Measurements from ENCODE around the gene FOXN3. TPM values are rescaled to one million over a fixed set of nuclear protein-coding genes. Genes with fewer than 3 reads are reported as not detected.

FOXN3 gene
- polyA plus RNA-seq, 1 of the 3 experiments (the other 2 are of a cell fraction), result 9.8 TPM

DNA sequence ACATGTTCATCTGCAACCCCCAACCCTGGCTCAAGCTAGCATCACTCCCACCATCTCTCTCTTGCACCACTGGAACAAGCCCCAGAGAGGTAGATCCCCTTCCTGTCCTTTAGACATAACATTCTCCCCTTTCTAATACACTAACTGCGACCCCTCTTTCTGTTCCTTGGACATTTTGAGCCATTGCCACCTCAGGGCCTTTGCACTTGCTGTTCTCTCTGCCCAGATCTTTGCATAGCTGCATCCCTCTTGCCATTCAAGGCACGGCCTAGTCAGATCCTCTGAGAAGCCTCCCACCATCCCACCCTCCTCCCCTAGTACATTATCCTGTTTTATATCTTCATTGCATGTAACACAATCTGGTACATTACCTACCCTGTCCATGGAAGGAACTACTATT lies 16.5 kb downstream of the FOXN3 start:
- TF ChIP-seq RAD21 (IDR thresholded peaks at IDR 0.05; ENCODE audit: low read length), result no peak
- TF ChIP-seq NFIC (IDR thresholded peaks at IDR 0.05; ENCODE audit: borderline replicate concordance), result no peak
- TF ChIP-seq NRF1 (IDR thresholded peaks at IDR 0.05; ENCODE audit: low read depth, low read length), result no peak
- TF ChIP-seq TEAD4 (IDR thresholded peaks at IDR 0.05; ENCODE audit: borderline replicate concordance, insufficient read depth), result no peak
- TF ChIP-seq, protein P1, sequence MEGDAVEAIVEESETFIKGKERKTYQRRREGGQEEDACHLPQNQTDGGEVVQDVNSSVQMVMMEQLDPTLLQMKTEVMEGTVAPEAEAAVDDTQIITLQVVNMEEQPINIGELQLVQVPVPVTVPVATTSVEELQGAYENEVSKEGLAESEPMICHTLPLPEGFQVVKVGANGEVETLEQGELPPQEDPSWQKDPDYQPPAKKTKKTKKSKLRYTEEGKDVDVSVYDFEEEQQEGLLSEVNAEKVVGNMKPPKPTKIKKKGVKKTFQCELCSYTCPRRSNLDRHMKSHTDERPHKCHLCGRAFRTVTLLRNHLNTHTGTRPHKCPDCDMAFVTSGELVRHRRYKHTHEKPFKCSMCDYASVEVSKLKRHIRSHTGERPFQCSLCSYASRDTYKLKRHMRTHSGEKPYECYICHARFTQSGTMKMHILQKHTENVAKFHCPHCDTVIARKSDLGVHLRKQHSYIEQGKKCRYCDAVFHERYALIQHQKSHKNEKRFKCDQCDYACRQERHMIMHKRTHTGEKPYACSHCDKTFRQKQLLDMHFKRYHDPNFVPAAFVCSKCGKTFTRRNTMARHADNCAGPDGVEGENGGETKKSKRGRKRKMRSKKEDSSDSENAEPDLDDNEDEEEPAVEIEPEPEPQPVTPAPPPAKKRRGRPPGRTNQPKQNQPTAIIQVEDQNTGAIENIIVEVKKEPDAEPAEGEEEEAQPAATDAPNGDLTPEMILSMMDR (IDR thresholded peaks at IDR 0.05), result no peak
- no peak for TF ChIP-seq FOXJ3 (CRISPR knock-in tag; IDR thresholded peaks at IDR 0.05)
- Histone ChIP-seq H3K27ac (ENCODE audit: low read depth in 2 of 2, low read length in 1 of 2) (peak overlapping the region in 1 of 2 experiments; percentile 77; a peak in 1 of 4 replicates), H3K9me3 (no peaks in the 10 kb centered on the region), H3K79me2 (ENCODE audit: insufficient read depth) (peaks cover 23% of the 10 kb centered on the region; the same call in 1 of the 2 replicates), H3K9ac (peak overlapping the region; percentile 43; the same call in 1 of the 2 replicates), H3K4me3 (ENCODE audit: low read depth in 2 of 2, low read length in 1 of 2) (no peak overlapping the region), H3F3A (replicated peaks; ENCODE audit: insufficient read depth) (no peaks in the 10 kb centered on the region), H4K20me1 (ENCODE audit: insufficient read depth) (0 out of 2 replicates have a peak, but pooled peaks cover 5% of the 10 kb centered on the region), H3K4me2 (no peak overlapping the region), H3K4me1 (ENCODE audit: control insufficient read depth in 1 of 2, insufficient read depth in 2 of 2, low read depth in 1 of 2, low read length in 1 of 2) (peaks cover 5 to 17% of the 10 kb centered on the region in 2 experiments; a peak in 3 of 4 replicates), H3K27me3 (ENCODE audit: insufficient read depth) (no peaks in the 10 kb centered on the region), H3K9me2 (no peaks in the 10 kb centered on the region), H3K36me3 (replicated peaks in 1 of 2; ENCODE audit: control insufficient read depth in 1 of 2, insufficient read depth in 2 of 2, low read length in 1 of 2) (no peaks in the 10 kb centered on the region), H2AFZ (ENCODE audit: low read depth) (no peak overlapping the region)
- DNase-seq, result no peak
- WGBS (ENCODE audit: low lambda C conversion rate), result 93% methylated on average over 2 of the region's 2 CpGs
- ChIA-PET CTCF (no interaction called here), POLR2A (no interaction called here)

DNA sequence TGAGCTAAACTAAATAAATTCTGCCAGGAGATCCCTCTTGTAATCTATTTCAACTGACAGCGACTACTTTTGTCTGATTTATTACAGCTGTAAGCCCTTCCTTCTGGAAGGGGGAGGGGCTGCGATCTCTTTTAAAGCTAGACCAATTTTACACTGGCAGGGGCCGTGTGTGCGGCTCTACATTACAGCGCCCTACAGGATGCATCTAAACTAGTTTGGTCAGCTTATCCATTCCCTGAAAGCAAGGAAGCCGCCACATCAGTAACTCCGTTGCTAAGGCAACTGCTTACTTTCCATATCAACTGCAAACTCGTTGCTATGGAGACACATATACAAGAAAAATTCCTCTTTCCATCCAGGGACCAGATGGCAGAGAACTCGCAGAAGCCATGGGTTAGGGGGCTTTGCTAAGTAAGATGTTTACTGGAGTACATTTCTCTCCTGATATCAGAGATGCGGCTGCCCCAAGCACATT lies 17.4 kb downstream of the FOXN3 start:
- H3K9ac ChIP-seq, result peak overlapping the region; percentile 43
- H3K4me1 ChIP-seq (ENCODE audit: control insufficient read depth in 1 of 2, insufficient read depth in 2 of 2, low read depth in 1 of 2, low read length in 1 of 2), result peaks cover 5 to 17% of the 10 kb centered on the region in 2 experiments; a peak in 3 of 4 replicates
- ChIA-PET CTCF (no interaction called here), POLR2A (no interaction called here)
- H3K9me2 ChIP-seq, result no peaks in the 10 kb centered on the region
- H4K20me1 ChIP-seq (ENCODE audit: insufficient read depth), result 0 out of 2 replicates have a peak, but pooled peaks cover 5% of the 10 kb centered on the region
- H3F3A ChIP-seq (replicated peaks; ENCODE audit: insufficient read depth), result no peaks in the 10 kb centered on the region
- peak overlapping the region; percentile 50 to 77 for H3K27ac ChIP-seq (ENCODE audit: low read depth in 2 of 2, low read length in 1 of 2)
- 25% methylated on average over 10 of the region's 10 CpGs for WGBS (ENCODE audit: low lambda C conversion rate)
- H3K36me3 ChIP-seq (replicated peaks in 1 of 2; ENCODE audit: control insufficient read depth in 1 of 2, insufficient read depth in 2 of 2, low read length in 1 of 2), result no peaks in the 10 kb centered on the region
- TF ChIP-seq, protein P2, sequence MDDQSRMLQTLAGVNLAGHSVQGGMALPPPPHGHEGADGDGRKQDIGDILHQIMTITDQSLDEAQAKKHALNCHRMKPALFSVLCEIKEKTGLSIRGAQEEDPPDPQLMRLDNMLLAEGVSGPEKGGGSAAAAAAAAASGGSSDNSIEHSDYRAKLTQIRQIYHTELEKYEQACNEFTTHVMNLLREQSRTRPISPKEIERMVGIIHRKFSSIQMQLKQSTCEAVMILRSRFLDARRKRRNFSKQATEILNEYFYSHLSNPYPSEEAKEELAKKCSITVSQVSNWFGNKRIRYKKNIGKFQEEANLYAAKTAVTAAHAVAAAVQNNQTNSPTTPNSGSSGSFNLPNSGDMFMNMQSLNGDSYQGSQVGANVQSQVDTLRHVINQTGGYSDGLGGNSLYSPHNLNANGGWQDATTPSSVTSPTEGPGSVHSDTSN (IDR thresholded peaks at IDR 0.05), result peak; percentile 24; the same call in 1 of the 2 replicates
- TF ChIP-seq RFX5 (IDR thresholded peaks at IDR 0.05; ENCODE audit: low read length), result peak; percentile 87
- no peak for TF ChIP-seq GABPA (IDR thresholded peaks at IDR 0.05; ENCODE audit: low read depth)
- no peak for TF ChIP-seq SMC3 (IDR thresholded peaks at IDR 0.05; ENCODE audit: low read depth, low read length)
- TF ChIP-seq RCOR1 (IDR thresholded peaks at IDR 0.05; ENCODE audit: low read length), result peak; percentile 54; the same call in 1 of the 2 replicates
- TF ChIP-seq MXI1 (IDR thresholded peaks at IDR 0.05; ENCODE audit: low read depth, low read length), result peak; percentile 88
- peak; percentile 15 for TF ChIP-seq CHD2 (IDR thresholded peaks at IDR 0.05; ENCODE audit: low read length, partially characterized antibody)
- peak overlapping the region in 1 of 2 experiments; percentile 32; a peak in 2 of 4 replicates for H3K4me3 ChIP-seq (ENCODE audit: low read depth in 2 of 2, low read length in 1 of 2)
- H3K9me3 ChIP-seq, result no peaks in the 10 kb centered on the region
- H3K27me3 ChIP-seq (ENCODE audit: insufficient read depth), result no peaks in the 10 kb centered on the region
- DNase-seq, result peak; percentile 75
- no peak overlapping the region for H2AFZ ChIP-seq (ENCODE audit: low read depth)
- H3K79me2 ChIP-seq (ENCODE audit: insufficient read depth), result peaks cover 18% of the 10 kb centered on the region; the same call in 1 of the 2 replicates
- H3K4me2 ChIP-seq, result peak overlapping the region; percentile 43; the same call in 1 of the 2 replicates

Measured in SK-N-SH (cell line).